LHCN-M2 (cell line): ENCODE data around the gene IKBKG. TPM values are rescaled to one million over a fixed set of nuclear protein-coding genes. Genes with fewer than 3 reads are reported as not detected.
"Not testable (repeated sequence)": the region's sequence is repeated elsewhere in the genome, so short reads cannot be mapped to it uniquely, and the experiment has no call there.

Experiments
- DNase-seq: peaks from one replicate; pipeline ENCODE4 v3.0.0-alpha.2; 2012; ENCODE audit warnings: low read depth
- polyA plus RNA-seq: library from polyadenylated mRNA; unstranded; fragments of >200 nt; gene quantifications from one replicate; pipeline ENCODE4 v1.2.1, GENCODE V29; 2012; ENCODE audit warnings: missing spikeins
- total RNA-seq: library from RNA; depleted of rRNA; stranded (reverse); fragments of >200 nt; gene quantifications from 2 replicates; pipeline ENCODE4 v1.2.3, GENCODE V29; 2014; rRNA removed

Gene IKBKG, protein sequence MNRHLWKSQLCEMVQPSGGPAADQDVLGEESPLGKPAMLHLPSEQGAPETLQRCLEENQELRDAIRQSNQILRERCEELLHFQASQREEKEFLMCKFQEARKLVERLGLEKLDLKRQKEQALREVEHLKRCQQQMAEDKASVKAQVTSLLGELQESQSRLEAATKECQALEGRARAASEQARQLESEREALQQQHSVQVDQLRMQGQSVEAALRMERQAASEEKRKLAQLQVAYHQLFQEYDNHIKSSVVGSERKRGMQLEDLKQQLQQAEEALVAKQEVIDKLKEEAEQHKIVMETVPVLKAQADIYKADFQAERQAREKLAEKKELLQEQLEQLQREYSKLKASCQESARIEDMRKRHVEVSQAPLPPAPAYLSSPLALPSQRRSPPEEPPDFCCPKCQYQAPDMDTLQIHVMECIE
- 21.5 and 22.4 TPM in 2 replicates for total RNA-seq
- 30.3 TPM for polyA plus RNA-seq

DNA sequence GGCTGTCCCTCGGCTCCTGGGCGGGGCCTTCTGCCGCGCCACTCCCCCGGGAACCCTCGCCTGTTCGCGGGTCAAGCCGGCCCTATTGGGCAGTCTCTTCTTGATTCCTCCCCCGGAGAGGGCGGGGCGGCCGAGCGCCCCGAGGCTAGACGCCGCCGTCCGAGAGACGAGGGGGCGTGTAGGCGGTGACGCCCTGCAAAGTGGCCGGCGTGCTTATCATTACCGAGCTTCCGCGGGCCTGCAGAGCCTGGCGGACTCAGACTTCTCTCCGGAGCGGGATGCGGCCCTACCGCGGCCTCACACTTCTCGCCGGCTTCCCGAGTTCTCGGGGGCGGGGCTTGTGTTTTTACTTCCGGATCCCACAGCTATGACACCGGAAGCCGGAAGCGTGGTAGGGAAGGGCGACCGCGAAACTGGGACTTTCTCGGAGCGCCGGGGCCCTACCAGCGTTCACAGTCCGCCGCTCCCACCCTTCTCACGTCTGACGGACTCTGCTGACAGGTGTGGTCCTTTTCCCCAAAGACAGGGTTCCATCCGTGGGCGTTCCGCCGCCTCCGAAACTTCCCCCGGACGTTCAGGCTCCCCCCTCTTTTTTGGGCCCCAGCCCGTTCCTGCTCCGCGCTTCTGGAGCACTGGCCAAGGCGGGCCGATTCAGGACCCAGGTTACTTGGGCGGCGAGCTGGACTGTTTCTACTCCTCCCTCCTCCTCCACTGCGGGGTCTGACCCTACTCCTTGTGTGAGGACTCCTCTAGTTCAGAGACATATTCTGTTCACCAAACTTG, at the start of gene IKBKG:
IKBKG (plus strand) TSS at position 376 of the 783 bp plus-strand sequence. CDS start 4,383 bp downstream, outside the sequence.
- peak; percentile 83 for DNase-seq

DNA sequence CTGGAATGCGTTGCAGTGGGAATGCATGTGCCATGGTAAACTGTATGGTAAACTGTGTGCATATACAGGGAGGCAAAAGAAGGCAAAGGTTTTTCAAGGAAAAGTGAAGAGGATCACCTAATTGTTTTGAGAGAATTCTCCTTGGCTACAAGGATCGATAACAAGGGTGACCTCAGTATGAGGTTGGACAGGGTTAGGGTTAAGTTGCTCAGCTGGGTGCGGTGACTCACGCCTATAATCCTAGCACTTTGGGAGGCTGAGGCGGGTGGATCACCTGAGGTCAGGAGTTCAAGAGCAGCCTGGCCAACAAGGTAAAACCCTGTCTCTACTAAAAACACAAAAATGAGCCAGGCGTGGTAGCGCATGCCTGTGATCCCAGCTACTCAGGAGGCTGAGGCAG, 46.0 kb upstream of the IKBKG start:
- not testable (repeated sequence) for DNase-seq

DNA sequence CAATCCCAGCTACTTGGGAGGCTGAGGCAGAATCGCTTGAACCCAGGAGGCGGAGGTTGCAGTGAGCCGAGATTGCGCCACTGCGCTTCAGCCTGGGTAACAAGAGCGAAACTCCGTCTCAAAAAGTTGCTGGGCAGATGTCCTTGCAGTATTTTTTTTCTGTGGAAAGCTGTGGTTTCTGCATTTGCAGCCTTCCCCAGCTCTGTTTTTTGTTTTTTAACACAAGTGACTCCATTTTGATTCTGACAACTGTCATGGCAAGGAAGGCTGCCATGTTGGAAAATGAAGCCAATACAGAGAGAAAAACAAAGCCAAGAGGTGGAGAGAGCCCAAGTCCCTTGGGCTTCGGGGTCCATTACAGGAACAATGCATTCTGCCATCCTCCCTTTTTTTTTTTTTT, 45.3 kb upstream of the IKBKG start:
- no peak for DNase-seq

DNA sequence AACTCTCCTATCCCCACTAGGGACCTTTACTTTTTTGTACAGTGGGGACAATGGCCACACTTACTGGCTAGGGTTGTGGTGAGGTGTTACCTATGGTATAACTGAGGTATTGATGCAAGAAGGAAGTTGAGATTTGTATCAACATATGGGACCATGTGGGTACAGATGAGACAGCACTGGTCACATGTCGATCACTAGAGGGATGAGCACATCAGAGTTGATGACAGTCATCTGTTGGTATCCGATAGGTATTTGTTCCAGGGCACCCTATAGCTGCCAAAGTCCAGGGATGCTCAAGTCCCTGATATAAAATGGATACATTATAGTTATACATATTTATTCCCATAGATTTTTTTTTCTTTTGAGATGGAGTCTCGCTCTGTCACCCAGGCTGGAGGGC, 44.4 kb upstream of the IKBKG start:
- no peak for DNase-seq

DNA sequence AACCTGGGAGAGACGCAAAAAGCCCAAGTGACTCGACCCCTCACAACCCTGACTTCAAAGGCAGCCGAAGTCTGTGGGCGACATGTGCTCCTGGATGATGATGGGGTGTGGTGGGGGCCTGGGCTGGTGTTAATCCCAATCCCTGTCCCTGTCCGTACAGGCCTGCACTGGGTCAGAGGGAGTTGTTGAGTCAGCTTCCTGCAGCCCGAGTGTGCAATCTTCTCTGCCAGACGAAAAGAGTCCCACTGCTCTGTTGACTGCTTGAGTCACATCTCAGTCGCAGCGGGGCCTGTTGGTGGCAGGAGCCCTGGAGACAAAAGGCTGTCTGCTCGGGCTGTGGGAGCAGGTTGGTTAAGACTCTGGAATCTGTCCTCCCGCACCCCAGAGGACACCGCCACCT, 41.7 kb upstream of the IKBKG start:
- DNase-seq, result peak; percentile 43

DNA sequence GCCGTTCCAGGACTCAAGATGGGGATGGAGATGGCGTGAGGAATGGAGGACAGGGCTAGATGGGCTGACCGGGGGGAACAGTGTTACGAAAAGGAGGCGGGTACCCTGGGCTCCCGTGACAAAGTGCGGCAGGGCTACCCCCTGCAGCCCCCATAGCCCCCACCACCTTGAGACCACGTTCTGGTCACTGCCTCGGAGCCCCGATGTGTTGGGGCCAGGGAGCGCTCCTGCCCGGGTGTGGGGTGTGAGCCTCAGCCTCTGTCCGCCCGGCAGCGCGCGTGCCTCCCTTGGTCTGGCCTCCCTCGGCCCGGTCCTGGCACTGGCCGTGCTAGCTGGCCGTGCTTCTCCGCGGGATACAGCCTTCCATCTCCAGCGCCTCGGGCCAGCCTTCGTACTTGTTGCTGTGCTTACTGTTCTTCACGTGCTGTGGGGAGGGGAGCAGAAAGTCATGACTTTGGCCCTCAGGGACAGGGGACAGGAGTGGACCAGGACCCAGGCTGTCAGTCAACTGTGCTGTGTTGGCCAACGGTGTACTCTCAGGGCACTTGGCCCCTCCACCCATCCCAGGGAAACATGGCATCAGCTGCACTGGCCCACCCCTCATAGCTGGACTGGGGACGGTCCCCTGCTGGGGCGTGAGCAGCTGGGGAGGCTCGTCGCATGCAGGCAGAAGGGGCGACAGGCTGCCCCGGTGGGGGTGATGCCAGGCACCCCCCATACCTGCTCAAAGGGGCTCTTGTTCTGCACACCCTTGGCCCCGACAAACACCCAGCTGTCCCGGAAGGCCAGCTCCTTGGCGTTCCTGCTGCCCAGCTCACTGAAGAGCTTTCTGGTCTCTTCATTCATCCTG, 40.7 kb upstream of the IKBKG start:
- DNase-seq, result no peak

DNA sequence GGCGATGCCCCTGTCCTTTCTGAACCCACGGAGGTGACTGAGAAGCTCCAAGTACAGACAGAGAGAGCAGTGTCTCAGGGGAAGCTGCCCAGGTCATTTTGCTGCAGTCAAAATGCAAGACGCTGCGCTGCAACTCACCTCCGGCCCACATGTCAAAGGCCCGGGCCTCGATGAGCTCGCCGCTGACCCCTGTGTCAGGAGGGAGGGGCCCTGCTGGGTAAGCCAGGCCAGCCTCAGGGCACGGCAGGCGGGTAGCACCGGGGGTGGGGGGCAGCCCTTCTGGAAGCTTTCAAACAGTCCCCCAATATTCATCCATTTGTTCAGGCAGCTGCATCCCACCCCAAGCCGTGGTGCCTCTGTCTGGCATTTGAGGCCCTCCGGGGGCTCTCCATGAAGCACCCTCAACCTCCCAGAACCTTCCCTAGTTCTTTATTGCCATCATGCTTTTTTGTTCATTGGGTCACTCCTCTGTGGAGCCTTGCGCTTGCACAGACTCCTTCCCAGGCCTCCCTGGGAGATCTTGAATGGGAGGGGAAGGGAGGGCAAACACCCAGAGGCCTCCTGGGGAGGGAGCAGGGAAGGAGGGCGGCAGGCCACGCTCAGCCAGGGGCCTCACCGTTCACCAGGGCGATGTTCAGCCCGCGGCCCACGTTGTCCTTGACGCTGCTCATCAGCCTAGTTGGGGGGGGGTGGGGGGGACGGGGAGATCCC, 39.6 kb upstream of the IKBKG start:
- no peak for DNase-seq

DNA sequence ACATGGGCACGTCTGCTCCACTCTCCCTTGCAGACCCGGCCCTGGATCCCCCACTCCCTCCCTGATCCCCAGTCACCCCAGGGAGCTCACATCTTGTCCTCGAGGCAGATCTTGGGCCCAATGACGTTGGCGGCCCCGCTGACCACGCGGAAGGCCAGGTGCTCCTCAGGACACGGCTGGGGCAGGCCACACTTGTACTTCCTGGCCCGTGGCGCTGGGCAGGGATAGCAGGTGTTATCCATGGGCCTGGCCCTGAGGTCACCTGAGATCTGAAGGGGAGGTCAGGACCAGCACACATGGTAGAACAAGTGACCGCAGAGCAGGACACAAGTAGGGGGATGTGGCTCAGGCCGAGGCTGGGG, 39.1 kb upstream of the IKBKG start:
- DNase-seq, result no peak

DNA sequence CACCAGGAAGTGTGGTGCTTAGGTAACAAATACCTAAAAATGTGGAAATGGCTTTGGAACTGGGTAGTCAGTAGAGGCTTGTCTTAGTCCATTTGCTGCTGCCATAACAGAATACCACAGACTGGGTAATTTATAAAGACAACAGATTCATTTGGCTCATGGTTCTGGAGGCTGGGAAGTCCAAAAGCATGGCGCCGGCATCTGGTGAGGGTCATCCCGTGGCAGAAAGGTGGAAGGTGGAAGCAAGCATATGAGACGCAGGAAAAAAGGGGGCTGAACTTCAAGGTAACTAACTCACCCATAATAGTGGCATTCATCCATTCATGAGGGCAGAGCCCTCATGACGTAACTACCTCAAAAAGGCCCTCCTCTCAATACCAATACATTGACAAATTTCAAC, 38.0 kb upstream of the IKBKG start:
- no peak for DNase-seq

DNA sequence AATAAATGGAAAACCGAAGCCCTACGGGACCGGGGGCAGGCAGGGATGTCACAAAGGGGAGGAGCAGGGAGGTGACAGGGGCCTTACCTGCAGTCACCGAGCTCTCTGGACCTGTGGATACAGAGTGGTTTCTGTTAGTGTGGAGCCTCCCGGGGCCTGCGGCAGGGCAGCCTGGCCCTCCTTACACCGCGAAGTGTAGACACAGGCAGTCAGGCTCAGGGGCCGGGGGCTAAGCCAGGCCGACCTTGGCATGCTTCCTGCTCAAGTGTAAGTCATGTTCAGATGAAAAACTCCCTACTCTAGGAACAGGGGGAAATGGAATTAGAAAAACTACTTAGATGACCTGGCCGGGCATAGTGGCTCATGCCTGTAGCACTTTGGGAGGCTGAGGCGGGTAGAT, 35.7 kb upstream of the IKBKG start:
- DNase-seq, result no peak

DNA sequence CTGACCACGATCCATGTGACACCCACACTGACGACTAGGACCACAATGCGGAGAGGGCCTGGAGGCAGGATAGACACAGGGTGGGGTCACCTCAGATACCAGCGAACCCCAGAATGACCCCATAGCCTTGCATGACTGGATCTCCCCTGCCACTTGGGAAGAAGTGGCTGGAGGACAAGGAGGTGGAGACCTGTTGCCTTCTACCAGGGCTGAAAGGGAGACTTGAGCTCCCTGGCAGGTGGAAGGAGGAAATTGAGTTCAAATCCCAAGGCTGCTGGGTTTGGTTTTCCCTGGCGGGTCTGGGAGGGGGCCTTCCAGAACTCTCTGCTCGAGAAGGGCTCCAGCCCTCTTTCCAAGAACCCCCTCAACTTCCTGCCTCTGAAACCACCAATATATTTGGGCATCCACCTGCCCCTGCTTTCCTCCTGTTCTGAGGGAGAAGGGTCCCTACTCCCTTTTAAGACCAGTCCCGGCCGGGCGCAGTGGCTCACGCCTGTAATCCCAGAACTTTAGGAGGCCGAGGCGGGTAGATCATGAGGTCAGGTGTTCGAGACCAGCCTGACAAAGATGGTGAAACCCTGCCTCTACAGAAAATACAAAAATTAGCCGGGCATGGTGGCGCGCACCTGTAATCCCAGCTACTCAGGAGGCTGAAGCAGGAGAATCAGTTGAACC, 34.4 kb upstream of the IKBKG start:
- DNase-seq, result no peak

DNA sequence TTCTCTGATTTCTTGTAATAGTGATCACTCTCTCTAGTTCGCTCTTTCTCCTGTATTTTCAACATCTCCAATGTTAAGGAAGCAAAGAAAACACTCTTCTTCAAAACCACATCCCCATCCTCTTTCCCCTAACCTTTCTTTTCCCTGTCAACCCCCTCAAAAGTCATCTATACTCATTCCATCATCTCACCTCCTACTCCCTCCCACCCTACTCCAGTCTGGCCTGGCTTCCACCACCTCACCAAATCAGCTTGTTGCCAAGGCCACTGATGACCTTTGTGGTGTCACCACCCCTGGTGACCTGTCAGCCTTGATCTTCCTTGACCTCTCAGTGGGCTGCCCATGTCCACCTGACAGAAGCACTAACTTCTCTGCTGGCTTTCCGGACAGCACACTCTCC, 33.7 kb upstream of the IKBKG start:
- no peak for DNase-seq

DNA sequence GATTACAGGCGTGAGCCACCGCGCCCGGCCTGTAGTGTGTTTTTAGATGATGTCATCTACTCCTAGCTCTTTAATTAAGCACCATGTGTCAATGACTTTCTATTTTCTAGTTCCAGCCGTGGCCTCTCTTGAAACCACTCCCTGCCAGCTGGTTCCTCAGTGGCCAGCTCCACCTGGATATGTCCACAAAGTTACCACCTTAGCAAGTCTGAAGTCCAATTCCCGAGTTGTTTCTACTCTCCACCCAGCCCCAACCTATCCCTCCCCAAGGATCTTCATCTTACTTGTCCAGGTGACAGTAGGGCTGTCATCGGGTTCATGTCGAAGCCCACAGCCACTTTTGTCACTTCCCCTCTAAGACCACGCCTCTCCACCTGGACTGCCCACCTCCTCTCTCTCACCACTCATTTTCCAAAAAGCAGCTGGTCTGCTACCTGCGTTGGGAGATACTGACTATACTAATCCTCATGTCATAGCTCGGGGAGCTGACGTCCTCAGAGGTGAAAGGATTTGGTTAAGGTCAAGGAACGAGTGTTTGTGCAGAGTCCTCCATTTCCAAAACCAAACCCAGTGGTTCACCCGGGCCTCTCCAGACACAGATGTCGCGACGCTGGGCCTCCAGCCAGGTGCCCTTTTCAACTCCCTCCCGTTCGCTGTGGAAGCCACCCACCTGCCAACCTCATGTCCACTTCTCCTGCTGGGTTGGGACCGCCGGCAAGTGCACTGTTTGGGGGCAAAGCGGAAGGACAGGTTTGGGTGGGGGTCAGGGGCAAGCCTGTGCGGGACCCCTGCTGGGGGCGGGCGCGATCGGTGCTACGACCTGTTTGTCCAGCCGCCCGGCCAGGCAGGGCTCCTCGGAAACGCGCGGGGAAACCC, 32.1 kb upstream of the IKBKG start:
- DNase-seq, result no peak

DNA sequence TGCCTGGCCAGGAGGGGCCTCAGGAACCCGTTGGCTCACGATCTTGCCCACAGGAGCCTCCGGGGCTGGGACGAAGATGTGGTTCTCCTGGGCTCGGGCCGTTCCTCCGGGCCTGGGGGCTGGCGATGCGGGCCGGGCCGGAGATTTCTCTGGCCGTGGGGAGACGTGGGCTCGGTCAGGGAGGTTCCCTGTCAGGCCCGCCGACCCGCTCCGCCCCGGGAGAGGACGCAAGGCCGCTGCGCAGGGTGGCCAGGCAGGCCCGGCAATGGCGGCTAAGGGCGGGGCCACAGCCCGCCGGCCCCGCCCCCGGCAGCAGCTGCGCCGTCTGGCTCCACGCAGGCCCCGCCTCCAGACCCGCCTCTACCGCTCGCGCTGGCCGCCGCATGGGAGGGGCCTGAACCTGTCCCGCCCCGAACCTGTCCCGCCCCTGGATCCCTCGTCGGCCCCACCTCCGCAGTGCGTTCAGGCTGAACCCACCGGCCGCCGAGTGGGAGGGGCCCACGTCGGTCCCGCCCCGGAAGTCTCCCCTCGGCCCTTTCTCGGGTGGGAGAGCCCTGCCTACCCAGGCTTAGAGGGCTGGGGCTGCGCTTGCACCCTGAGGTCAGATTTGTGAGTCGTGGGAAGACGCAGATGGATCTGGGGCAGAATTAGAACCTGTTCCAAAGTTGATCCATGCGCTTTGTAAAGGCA, 31.3 kb upstream of the IKBKG start, which contains the start of gene FAM3A:
FAM3A (minus strand) TSS at position 267 of the 690 bp plus-strand sequence. CDS start 460 bp downstream, outside the sequence.
- DNase-seq, result peak; percentile 78

DNA sequence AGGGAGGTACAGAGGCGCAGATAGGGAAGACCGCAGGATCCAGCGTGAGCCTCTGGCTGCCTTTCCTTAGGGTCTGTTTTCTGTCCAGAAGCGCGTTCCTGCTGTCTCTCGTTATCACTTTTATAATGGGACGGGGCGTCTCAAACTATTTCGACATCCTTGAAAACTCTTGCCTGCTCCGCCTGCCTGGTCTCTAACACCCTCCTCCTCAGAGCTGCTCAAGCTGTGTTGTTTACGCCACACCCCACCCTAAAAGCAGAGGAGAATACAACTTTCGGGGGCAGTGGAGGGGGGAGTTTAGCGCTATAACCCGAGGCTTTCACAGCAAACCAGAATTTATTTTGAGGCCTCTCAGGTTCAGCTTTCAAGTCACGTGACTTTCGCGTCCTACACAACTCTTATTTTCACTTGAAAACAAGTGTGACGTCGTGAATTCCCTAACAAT, 30.7 kb upstream of the IKBKG start:
- peak; percentile 17 for DNase-seq

DNA sequence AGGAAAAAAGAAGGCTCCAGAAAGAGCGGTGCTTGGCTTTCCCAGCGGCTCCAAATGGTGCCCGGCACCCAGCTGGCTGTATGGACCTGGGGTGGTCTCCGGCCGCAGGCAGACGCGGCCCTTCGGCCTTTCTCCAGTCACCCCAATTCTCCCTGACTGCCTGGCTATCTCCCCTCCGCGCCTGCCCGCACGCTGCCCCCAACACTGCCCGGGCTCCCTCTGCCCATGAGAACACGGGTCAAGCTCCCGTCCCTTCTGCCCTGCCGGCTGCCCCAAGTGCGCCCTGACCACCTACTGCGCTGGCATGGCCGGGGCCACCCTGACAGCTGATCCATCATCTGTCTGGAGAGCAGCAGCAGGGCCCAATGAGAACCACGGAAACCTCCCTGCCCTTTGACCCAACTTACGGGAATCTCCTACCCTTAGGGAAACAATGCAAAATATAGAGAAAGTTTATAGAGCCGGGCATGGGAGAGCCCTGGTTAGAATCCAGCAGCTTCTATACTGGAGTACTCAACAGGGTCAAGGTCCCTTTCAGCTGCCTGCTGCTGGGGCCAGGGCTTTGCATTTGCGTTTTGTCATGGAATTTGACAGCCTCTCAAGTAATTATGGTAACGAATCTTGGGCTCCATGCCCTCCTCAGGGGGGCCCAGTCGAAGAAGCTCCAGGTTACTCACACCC, 30.2 kb upstream of the IKBKG start:
- no peak for DNase-seq

DNA sequence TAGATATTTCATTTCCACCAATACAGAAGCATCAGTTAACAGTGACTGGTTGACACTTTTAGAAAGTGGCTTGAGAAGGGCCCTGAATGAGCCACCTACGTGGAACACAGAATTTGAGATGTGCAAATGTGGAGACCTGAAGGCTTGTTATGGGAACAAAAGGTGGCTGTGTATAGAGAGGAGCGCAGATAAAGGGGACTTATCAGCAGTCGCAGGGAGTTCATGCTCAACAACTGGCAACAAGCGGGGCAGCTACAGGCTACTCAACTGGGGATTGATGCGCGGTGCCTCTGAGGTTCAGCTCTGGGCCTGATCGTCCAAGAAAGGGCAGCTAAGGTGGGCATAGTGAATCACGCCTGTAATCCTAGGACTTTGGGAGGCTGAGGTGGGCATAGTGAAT, 28.0 kb upstream of the IKBKG start:
- DNase-seq, result no peak
